Islet precursor cell (in vitro differentiated cells): ENCODE results near the gene CLDN19.
"Not testable (repeated sequence)": the region's sequence is repeated elsewhere in the genome, so short reads cannot be mapped to it uniquely, and the experiment has no call there.

ENCODE experiments used
- DNase-seq: peaks from one replicate; pipeline ENCODE4 v3.0.0-alpha.2; 2018

CLDN19 gene

DNA sequence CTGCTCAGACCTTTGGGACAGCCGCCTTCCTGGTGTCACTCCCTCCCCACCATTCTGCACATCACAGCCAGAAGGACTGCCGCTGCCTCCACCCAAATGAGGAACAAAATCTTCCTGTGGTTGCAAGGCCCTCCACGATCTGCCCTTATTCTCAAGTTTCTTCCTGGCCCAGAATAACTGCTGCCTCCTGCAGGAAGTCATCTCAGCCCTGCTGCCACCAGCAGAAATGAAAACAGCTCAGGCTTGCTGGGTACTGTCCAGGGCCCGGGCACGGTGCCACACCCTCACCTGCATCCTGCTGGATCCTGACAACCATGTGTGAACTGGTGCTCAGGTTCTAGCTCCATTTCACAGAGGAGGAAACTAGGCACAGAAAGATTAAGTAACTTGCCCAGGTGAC is 2.8 kb downstream of the CLDN19 start:
- no peak for DNase-seq

DNA sequence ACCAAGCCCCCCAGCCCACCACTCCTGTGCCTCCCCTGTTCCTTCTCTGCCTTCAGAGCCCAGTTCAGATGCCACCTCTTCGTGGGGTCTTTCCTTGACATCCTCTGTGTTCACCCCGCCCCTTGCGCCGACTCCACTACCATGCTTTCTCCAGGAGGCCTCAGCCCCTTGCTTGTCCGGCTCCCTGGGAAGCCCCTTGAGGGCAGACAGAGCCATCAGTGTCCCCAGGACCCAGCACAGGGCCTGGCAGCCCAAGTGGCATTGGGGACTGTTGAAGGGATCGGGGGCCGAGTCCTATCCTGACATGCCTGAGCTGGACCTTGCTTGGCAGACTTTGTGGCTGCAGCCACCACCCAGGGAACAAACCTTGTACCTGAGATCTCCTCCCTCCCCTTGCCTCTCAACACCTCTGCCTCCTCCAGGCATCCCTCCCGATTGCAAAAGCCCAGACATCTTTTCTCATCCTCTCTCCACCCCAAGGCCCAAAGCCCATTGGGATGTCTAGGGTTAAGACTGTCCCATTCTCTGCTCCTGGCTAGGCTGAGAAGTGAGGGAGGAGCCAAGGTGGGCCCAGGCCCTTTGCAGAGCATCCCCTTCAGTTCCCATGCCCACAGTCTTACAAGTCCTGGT is 3.4 kb downstream of the CLDN19 start:
- DNase-seq = no peak

DNA sequence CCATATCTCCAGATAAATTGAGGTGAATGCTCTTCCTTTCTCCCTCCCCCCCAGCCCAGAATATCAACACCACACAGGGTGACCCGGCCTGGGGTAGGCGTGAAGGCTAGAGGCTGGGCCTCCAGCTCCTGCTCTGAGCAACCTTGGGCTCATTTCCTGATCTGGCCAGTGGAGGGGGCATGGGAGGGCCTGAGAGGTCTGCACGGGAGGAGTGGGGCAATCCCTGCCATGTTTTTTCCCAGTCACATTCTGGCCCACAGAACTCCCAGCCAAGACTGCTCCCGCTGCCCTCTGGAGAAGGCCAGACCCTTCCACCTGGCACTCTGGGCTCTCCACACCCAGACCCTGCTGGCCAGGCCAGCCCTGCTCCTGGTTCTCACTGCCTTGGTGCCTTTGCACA is 3.9 kb downstream of the CLDN19 start:
- DNase-seq = peak; percentile 73

DNA sequence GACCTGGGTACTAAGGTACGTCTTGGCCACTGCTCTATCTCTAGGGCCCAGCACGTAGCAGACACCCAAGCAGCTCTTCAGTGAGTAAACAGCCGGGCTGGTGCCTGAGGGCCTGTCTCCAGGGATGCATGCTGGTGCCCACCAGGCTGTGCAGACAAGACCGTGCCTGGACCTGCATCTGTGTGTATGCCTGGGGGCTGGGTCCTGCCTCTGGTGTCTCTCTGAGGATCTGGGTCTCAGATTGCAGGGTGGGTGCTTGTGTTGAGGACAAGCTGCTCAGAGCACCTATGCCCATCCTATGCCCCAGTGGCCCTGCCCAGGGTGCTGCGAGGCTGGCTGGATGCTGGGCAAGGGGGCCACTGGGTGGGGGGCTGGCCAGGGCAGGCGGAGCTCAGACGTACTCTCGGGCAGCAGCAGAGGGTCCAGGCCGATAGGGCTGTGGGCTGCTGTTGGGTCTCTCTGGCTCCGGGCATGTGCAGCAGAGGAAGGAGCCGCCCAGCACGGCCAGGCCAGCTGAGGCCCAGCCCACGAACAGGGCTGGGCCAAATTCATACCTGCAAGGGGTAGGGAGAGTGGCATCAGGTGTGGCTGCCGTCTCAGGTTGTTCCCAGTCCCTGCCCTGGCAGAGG is 4.4 kb downstream of the CLDN19 start:
- peak; percentile 63 for DNase-seq

DNA sequence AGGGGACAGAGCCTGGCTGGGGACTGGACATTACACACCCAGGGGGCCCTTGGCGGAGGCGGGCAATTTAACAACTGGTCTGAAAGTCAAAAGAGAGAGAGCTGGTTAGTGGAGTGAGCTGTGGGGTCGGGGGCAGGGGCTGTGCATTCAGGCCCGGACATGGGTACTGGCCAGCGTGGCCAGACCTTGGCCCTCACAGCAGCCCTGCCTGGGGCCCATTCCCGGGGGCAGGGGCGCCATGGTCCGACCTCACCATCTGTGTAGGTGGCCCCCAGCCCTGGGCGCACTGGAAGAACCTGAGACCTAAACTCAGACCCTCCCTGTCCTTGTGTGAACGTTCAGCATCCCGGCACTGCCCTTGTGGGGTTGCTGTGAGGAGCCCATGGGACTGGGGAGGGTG is 5.0 kb downstream of the CLDN19 start:
- DNase-seq = no peak

DNA sequence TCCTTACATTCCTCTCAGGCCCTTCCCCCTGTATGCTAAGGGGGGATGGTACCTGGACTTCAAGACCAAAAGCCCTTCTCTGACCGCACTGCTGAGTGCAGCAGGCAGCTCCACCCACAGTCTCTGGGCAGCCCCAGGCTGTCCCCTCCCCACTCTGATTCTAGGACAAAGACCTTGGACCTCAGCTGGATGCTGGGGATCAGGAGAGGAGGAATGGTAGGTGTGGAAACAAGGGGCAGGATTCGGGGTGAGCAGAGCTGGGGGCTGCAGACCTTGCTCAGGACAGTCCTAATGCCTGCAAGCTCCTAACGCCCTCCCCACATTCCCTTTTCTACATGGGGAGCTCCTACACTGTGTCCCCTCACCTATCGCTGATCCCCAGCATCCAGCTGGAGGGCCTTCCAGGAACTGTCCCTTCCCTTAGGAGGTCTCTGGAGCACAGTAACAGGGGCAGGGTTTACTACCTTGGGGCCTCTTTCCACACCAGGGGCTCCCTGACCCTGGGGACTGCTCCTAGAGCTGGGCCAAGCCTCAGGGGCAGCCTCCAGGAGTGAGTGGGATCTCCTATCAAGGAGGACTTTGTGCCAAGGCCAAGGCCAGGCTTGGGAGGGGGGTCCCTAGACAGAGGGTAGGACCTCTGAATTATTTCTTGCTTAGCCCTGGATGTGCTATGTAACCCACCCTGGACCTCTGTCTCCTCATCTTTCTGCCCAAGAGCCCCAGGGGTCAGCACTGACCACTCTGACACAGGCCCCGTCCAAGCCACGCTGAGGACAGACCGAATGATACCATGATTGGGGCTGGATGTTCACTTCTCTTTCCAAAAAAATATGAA is 5.6 kb downstream of the CLDN19 start:
- DNase-seq = peak; percentile 65

DNA sequence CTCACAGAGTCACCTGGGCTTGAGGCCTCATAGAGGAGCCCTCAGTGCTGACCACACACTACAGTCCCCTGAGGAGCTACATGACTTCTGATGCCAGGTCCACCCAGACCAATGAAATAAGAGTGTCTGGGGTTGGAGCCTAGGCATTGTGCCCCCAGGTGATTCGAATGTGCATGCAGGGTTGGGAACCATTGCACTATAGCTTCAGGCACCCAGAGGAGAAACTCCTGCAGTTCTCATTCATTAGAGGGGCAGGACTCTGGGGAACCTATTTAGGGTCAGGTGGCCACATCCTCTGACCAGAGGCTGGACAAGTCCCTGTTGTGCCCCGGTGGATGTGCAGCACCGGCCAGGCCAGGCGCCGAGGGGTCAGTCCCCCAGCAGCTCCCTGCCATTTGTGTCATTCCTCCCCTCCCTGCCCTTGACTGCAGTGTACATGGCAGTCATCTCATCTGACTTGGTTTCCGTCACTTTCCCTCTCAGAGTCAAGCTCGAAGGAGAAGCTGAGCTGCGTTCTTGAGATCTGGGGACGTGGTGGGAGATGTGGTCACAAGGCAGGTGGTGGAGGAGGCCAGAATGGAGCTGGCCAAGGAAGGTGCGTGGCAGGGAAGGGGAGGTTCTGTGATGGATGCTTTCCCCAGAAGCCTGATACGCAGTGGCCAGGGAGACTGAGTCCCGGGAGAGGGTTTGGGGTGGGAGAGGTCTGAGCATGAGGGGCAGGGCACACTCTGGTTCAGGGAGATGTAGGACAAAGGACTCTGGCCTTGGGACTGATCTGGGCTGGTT is 6.4 kb downstream of the CLDN19 start:
- no peak for DNase-seq

DNA sequence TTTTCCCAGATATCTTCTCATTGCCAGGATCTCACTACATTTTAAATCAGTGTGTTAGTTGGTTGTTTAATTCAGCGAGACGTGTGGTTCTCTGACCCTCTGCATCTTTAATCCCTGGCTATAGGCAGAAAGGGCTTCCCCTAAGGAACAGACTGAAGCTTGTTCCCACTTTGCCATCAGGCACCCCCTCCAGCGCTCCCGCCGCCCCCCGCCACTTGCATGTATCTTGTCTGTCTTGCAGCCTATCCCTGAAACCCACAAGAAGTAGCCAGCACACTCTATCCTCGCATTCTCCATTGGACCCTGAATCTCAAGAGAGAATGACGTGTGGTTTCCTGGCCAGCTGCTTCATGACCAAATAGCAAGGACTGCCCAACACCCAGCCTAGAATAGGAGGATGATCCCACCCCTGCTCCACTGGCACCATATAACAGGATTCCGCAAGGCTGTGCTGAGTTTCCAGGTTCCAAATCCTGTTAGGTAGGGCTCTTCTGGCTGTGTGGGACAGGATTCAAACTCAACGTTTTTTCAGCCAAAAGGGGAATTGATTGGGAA is 7.8 kb downstream of the CLDN19 start:
- DNase-seq = no peak

DNA sequence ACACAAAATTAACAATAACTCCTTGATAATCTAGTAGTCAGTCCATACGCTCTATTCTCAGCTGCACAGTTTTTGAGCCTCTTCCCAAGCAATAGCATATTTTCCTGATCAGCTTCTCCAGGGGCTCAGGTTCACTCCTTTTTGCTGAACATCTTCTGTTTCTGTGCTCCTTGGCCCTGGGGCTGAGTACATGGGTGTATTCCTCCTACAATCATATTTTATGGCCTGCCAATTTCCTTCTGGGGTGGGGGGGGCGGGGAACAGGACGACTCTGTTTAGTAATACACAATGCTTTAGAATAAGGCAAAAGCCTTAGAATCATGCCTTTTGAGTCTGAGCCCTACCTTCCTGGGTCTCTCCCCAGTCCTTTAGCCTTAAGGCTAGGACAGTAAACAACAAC is 8.5 kb downstream of the CLDN19 start:
- no peak for DNase-seq

DNA sequence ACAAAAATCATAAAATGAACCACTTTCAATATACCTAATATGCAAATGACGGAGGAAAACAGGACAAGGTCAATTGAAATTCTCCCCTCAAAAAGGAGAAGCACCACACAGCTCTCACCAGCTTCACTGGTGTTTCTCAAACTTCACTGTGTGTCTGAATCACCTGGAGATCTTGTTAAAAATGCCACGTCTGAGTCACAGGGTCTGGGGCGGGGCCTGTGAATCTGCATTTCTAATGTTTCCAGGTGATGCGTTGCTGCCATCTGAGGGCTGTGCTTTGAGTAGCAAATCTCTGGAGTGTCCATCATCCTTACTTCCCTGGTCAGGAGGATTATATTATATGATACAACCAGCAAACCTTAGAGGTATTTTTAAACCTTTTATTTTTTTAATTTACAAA is 9.0 kb downstream of the CLDN19 start:
- peak; percentile 63 for DNase-seq

DNA sequence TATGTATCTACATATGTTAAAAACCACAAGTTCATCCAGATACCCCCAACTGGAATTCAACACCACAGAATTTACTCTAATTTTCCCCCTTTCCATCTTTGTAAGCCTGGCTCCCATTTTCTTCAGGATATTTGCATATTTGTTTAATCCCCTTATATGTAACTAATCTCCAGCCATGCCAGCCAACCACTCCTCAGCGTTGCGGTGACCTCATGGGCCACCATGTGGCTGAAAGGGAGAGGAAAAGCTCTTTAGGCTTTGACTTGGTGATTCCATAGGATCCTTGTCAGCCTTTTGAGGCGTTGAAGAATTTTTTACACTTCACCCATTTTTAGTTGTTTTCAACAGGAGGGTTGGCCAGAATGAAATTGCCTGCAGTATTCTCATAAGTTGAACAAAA is 10.0 kb downstream of the CLDN19 start:
- DNase-seq = no peak

DNA sequence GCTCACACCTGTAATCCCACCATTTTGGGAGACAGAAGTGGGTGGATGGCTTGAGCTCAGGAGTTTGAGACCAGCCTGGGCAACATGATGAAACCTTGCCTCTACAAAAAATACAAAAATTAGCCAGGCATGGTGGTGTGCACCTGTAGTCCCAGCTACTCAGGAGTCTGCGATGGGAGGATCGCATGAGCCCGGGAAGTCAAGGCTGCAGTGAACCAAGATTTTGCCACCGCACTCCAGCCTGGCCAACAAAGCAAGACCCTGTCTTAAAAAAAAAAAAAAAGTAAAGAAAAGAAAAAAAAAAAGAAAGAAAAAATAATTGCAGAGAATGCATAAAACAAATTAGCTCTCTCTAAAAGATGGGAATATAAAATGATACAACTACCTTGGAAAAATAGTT is 14.2 kb downstream of the CLDN19 start:
- DNase-seq = not testable (repeated sequence)

DNA sequence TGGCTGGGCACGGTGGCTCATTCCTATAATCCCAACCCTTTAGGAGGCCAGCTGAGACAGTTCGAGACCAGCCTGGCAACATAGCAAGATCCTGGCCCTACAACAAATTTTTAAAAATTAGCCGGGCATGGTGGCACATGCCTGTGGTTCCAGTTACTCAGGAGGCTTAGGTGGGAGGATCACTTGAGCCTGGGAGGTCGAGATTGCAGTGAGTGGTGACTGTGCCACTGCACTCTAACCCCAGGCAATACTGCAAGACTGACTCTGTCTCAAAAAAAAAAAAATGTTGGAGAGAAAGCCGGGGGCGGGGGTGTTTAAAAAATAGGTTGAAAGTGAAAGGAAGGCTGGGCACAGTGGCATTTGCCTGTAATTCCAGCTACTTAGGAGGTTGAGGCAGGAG is 16.5 kb downstream of the CLDN19 start:
- no peak for DNase-seq

DNA sequence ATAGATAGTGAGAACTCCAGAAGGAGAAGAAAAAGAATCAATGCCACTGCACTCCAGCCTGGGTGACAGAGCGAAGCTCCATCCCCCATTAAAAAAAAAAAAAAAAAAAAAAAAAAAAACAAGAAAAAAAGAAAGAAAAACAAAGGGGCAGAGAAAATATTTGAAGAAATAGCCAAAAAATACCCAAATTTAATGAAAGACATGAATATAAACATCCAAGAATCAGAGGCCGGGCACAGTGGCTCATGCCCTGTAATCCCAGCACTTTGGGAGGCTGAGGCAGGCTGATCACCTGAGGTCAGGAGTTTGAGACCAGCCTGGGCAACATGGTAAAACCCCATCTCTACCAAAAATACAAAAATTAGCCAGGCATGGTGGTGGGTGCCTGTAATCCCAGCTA is 17.6 kb downstream of the CLDN19 start:
- DNase-seq = not testable (repeated sequence)

DNA sequence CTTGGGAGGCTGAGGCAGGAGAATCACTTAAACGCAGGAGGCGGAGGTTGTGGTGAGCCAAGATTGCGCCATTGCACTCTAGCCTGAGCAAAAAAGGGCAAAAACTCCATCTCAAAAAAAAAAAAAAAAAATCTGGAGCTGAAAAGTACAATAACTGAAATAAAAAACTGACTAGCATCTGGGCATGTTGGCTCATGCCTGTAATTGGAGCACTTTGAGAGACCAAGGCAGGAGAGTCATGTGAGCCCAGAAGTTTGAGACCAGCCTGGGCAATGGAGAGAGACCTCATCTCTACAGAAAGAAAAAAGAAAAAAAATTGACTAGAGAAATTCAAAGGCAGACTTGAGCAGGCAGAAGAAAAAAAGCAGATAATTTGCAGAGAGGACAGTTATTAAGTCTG is 18.1 kb downstream of the CLDN19 start:
- no peak for DNase-seq

DNA sequence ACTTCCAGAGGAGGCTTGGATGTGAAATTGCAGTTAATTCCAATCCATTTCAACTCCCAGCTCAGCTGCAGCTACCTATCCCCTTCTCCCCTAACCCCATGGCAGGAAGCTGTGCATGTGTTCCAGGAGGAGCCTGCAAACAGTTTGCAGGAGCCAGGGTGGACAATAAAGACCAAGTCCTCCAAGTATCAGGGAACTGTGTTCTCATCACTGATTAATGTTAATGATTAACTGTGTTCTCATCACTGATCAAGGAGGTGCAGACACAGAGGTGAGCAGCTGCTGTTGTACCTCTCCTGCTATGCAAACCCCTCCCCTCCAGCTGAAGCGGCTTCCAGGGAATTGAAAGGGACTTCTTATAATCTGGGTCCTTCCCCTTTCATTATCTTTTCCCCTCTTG is 19.2 kb downstream of the CLDN19 start:
- no peak for DNase-seq

DNA sequence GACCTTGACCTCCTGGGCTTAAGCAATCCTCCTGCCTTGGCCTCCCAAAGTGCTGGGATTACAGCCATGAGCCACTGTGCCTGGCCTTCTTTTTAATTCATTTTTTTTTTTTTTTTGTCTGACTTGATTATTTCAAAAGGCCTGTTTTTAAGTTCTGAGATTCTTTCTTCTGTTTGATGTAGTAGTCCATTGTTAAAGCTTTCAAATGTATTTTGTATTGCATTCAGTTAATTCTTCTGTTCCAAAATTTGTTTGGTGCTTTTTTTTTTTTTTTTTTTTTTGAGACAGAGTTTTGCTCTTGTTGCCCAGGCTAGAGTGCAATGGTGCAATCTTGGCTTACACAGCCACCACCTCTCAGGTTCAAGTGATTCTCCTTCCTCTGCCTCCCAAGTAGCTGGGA is 25.6 kb downstream of the CLDN19 start:
- DNase-seq = not testable (repeated sequence)

DNA sequence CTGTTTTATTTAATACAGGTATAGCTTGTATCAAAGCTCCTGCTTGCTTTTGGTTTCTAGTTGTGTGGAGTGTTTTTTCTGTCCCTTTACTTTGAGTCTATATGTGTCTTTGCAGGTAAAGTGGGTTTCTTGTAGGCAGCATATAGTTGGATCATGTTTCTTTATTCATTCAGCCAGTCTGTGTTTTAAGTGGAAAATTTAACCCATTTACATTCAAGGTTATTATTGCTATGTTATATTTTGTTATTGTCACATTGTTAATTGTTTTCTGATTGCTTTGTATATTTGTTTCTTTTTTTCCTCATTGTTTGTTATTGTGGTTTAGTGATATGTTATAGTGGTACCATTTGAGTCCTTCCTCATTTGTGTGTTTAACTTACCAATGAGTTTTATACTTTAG is 26.7 kb downstream of the CLDN19 start:
- DNase-seq = no peak

DNA sequence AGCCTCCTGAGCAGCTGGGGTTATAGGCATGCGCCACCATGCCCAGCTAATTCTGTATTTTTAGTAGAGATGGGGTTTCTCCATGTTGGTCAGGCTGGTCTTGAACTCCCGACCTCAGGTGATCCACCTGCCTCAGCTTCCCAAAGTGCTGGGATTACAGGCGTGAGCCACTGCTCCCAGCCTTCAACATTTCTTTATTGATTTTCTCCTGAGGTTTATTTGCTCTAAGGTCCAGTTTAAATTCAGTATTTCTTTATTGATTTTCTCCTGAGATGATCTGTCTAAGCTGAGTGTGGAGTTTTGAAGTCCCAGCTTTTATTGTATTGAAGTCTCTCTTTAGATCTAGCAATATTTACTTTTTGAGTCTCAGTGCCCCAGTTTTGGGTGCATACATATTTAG is 27.2 kb downstream of the CLDN19 start:
- not testable (repeated sequence) for DNase-seq

DNA sequence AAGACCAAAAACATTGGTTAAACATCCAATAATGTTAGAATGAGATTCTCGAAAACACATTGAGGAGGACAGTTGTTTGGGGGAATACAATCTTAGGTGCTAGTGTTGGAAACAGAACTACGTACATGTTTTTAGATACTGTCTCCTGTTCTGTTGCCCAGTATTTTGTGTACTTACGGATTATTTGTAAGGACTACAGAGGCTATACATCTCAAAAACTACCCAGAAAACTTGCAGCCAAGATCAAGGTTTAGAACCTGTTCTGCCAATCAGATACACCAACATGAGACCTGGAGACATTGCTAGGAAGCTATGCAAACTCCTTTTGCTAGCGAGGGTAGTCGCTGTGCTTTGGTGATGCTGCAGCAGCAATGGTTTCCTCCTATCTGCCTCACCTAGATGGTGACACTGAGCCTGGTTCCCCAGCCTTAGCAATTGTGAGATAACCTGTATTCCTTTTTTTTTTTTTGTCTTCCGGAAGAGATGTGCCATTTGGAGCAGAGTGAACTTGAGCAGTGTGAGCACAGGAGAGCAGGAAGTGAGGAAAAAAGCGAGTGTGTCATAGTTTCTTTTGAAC is 36.1 kb downstream of the CLDN19 start:
- DNase-seq = no peak

DNA sequence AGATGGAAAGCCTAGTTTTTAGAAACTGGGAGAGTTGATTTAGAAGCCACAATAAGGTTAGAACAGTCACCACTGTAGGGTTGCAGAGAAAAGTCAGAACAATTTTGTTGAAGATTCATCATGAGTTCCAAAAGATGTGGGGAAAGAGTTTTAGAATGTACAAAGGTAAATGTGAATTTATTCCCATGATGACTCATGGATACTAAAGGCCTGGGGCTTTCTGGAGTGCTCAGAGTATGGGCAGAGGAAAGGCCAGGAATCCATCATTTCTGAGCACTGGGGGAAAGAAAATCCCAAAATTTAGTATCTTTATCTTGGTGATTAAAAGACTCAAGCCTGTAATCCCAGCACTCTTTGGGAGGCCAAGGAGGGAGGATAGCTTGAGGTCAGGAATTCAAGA is 40.0 kb downstream of the CLDN19 start:
- no peak for DNase-seq

DNA sequence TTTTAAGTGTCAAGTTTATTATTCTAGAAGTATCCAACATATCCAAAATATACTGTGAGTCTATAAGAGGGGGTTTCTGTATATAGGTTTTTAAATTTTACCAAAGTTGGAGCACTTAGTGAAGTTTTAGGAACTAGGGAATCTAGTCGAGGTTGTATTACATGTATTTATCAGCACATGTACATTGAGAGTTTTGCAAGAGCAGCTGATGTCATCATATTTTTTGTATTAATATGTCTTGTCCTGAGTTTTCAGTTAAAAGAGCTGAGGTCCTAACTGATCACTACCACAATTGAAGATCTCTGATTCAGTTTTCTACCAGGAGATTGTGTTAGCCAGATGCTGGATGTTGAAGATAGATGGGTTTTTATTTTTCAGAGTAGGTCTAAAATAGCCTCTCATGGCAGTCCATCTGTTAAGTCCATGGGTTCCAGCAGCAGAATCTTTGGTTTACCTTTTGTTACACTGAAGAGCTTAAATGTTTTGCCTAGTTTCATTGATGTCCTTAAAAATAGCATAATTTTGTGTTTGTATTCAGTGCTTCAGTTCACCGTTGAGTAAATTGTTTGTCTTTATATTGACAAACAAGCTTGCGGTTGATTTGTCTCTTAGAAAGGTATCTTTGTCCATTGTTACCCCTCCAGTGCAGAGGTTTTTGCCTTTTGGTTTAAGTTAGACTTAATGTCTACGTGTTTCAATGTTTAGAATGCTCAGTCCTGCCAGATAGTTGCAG is 41.8 kb downstream of the CLDN19 start:
- DNase-seq = no peak
